Measurements from ENCODE around the gene CLEC20A.

The CLEC20A gene

GRCh38 chr1:178500091-178500770 lies 3.5 kb upstream of the CLEC20A start:
- DNase-seq (ENCODE audit: low read depth) = no peak

- no peak for DNase-seq (ENCODE audit: low read depth)
Observed at GRCh38 chr1:178498896-178499675, 2.3 kb upstream of the CLEC20A start.

GRCh38 chr1:178497903-178498478 lies 1.2 kb upstream of the CLEC20A start:
- DNase-seq (ENCODE audit: low read depth) = no peak

GRCh38 chr1:178495741-178496409 lies 889 bp downstream of the CLEC20A start:
- DNase-seq (ENCODE audit: low read depth) = no peak

- DNase-seq (ENCODE audit: low read depth) = no peak
Observed at GRCh38 chr1:178495158-178495557, 1.6 kb downstream of the CLEC20A start.

- DNase-seq (ENCODE audit: low read depth) = no peak
Observed at GRCh38 chr1:178494569-178494971, 2.2 kb downstream of the CLEC20A start.

GRCh38 chr1:178493301-178493741 lies 3.4 kb downstream of the CLEC20A start:
- DNase-seq (ENCODE audit: low read depth) = no peak

- no peak for DNase-seq (ENCODE audit: low read depth)
Observed at GRCh38 chr1:178492341-178492740, 4.4 kb downstream of the CLEC20A start.

GRCh38 chr1:178491721-178492120 lies 5.0 kb downstream of the CLEC20A start:
- no peak for DNase-seq (ENCODE audit: low read depth)

GRCh38 chr1:178490967-178491366 lies 5.8 kb downstream of the CLEC20A start:
- no peak for DNase-seq (ENCODE audit: low read depth)

- DNase-seq (ENCODE audit: low read depth) = no peak
Observed at GRCh38 chr1:178490136-178490535, 6.6 kb downstream of the CLEC20A start.

GRCh38 chr1:178489399-178489798 lies 7.4 kb downstream of the CLEC20A start:
- no peak for DNase-seq (ENCODE audit: low read depth)

- no peak for DNase-seq (ENCODE audit: low read depth)
Observed at GRCh38 chr1:178488393-178488792, 8.4 kb downstream of the CLEC20A start.

GRCh38 chr1:178487070-178487615 lies 9.6 kb downstream of the CLEC20A start:
- DNase-seq (ENCODE audit: low read depth) = no peak

- DNase-seq (ENCODE audit: low read depth) = no peak
Observed at GRCh38 chr1:178486100-178487069, 10.4 kb downstream of the CLEC20A start.

- no peak for DNase-seq (ENCODE audit: low read depth)
Observed at GRCh38 chr1:178485541-178485981, 11.2 kb downstream of the CLEC20A start.

GRCh38 chr1:178484698-178485225 lies 12.0 kb downstream of the CLEC20A start:
- DNase-seq (ENCODE audit: low read depth) = no peak

- DNase-seq (ENCODE audit: low read depth) = no peak
Observed at GRCh38 chr1:178483251-178483957, 13.4 kb downstream of the CLEC20A start.

- no peak for DNase-seq (ENCODE audit: low read depth)
Observed at GRCh38 chr1:178477841-178478240, 18.9 kb downstream of the CLEC20A start.

GRCh38 chr1:178477373-178477772 lies 19.4 kb downstream of the CLEC20A start:
- no peak for DNase-seq (ENCODE audit: low read depth)
